Transverse colon (tissue), 4 donors: ENCODE data around the gene CEP104. TPM values are rescaled to one million over a fixed set of nuclear protein-coding genes. Genes with fewer than 3 reads are reported as not detected.

Experiments
- DNase-seq: peaks from one replicate; pipeline ENCODE4 v3.0.0-alpha.2; 2019
- H3K27ac ChIP-seq, 4 donors: fragments of 200-600 bp; sonication (generic); 2 replicates each; pipeline ENCODE4 v1.5.1; 2016 to 2018; ENCODE audit warnings: inconsistent platforms in 4 of 4
- H3K27me3 ChIP-seq: fragments of 200-600 bp; sonication (generic); 2 replicates; pipeline ENCODE4 v1.5.1; 2017; ENCODE audit warnings: inconsistent platforms
- H3K36me3 ChIP-seq, 4 donors: fragments of 200-600 bp; sonication (generic); 2 replicates each; pipeline ENCODE4 v1.5.1; 2017 to 2019; ENCODE audit warnings: inconsistent platforms in 4 of 4
- H3K4me1 ChIP-seq, 4 donors: fragments of 200-600 bp; sonication (generic); 2 replicates each; pipeline ENCODE4 v1.5.1; 2017 to 2020; ENCODE audit warnings: inconsistent platforms in 4 of 4
- H3K4me3 ChIP-seq, 4 donors: fragments of 200-600 bp; sonication (generic); 1 replicate in 1 of 4; 2 replicates in 3 of 4; pipeline versions ENCODE4 v1.5.1 to v1.6.1; 2017 to 2019; ENCODE audit warnings: inconsistent platforms in 4 of 4
- H3K9me3 ChIP-seq, 2 donors: fragments of 200-600 bp; sonication (generic); 2 replicates each; pipeline ENCODE4 v1.5.1; 2017 to 2019; ENCODE audit warnings: inconsistent platforms in 2 of 2
- CTCF ChIP-seq, 5 experiments: fragments of 200-600 bp in 3 of 5; fragments of 450-650 bp in 2 of 5; sonication (generic) in 3 of 5; IDR thresholded peaks; 1 replicate in 2 of 5; 2 replicates in 3 of 5; pipeline ENCODE4 v1.5.1; 2016 to 2017; ENCODE audit warnings: antibody characterized with exemption in 5 of 5, inconsistent platforms in 3 of 5, mild to moderate bottlenecking in 2 of 5, moderate library complexity in 1 of 5
- EP300 ChIP-seq: sonication (generic); formaldehyde crosslinking; IDR thresholded peaks from one replicate; pipeline ENCODE4 v1.6.1; 2017; ENCODE audit warnings: antibody characterized with exemption, low read depth
- POLR2A ChIP-seq: fragments of 450-650 bp; IDR thresholded peaks from one replicate; pipeline ENCODE4 v1.6.1; 2016; ENCODE audit warnings: antibody characterized with exemption, mild to moderate bottlenecking, moderate library complexity
- POLR2AphosphoS5 ChIP-seq, 3 donors: sonication (generic); formaldehyde crosslinking; IDR thresholded peaks; one replicate each; pipeline ENCODE4 v1.6.1; 2016; ENCODE audit warnings: antibody characterized with exemption in 3 of 3
- WGBS, 2 donors: methylation state at CpG; one replicate each; pipeline ENCODE4 v1.1.5; 2018; ENCODE audit warnings: low coverage in 1 of 2; 5-methylcytosine and 5-hydroxymethylcytosine counted together
- in situ Hi-C, 4 donors: fragments of 200-750 bp; cut with MboI; loops; one replicate each; pipeline versions ENCODE4 v1.15.0 to v1.15.1; 2017; ENCODE audit warnings: low sequenced_read_pairs in 3 of 4, low pct_ligation_motif_present in 1 of 4, low pct_unique_long_range_greater_than_20kb in 1 of 4
- intact Hi-C: fragments of 100-400 bp; cut with DNase I; formaldehyde crosslinking; loops from one replicate; pipeline ENCODE4 v1.15.1; 2023; ENCODE audit warnings: low total_unique reads
- total RNA-seq, 4 donors: library from RNA; depleted of rRNA; stranded (reverse); fragments of >200 nt; gene quantifications; one replicate each; pipeline ENCODE4 v1.1.0, GENCODE V29; 2016

CEP104 gene
- total RNA-seq, 4 donors from 2014 or later: 34.4 to 57.7 (median 43.5) TPM

GRCh38 chr1:3770047-3770765 is 86.8 kb downstream of the CEP104 start:
- H3K36me3 ChIP-seq: no peaks in the 10 kb centered on the region
- no peak overlapping the region for H3K27ac ChIP-seq
- H3K27me3 ChIP-seq: peaks cover 21% of the 10 kb centered on the region
- 92% methylated on average over 6 to 16 of the region's 16 CpGs for WGBS, 2 donors
- intact Hi-C loops (no loop called here), in situ Hi-C loops (no loop called here)
- peaks cover 2 to 22% (median 16%) of the 10 kb centered on the region in 4 donors for H3K4me1 ChIP-seq
- no peak for TF ChIP-seq EP300
- TF ChIP-seq POLR2A: no peak
- TF ChIP-seq CTCF (IDR thresholded peaks at IDR 0.05): no peak
- TF ChIP-seq POLR2AphosphoS5 (IDR thresholded peaks at IDR 0.05): no peak
- H3K9me3 ChIP-seq: no peaks in the 10 kb centered on the region
- no peak for DNase-seq
- H3K4me3 ChIP-seq: no peak overlapping the region

DNA sequence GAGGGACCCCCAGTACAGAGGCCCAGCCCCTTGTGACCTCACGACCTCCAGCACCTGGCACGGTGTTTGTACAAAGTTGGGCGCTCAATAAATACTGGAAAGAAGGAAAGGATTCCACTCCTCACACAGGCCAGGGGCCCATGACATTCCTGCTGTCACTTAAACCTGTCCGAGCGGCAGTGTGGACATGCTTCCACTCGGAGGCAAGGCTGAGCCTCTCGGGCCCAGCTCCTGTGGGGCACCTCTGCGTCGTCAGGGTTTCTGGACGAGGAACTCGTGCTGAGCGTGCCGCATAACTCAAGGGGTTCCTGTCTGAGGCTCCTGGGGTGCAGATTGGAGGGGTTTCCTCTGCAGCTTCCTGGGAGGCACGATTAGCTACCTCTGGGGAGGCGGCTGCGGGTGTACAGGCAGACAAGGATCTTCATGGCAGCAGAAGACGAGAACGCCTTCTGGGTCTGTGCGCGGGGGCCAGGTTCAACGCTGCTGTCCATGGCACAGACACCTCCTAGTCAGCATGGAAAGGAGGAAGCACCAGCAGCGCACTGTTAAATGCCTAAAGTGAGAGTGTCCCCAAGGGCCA is 88.1 kb downstream of the CEP104 start:
- 88% methylated on average over 22 of the region's 22 CpGs; no CpG with 5 or more reads in 1 of the 2 donors for WGBS, 2 donors
- Histone ChIP-seq H3K27me3 (peaks cover 22% of the 10 kb centered on the region), H3K27ac (no peak overlapping the region), H3K9me3 (no peaks in the 10 kb centered on the region), H3K36me3 (no peaks in the 10 kb centered on the region), H3K4me1 (peaks cover 0 to 21% (median 14%) of the 10 kb centered on the region in 4 donors), H3K4me3 (no peak overlapping the region)
- DNase-seq: no peak
- in situ Hi-C loops: no loop called here
- intact Hi-C loops: no loop called here
- TF ChIP-seq EP300: no peak
- TF ChIP-seq CTCF (IDR thresholded peaks at IDR 0.05): no peak
- no peak for TF ChIP-seq POLR2AphosphoS5 (IDR thresholded peaks at IDR 0.05)
- TF ChIP-seq POLR2A: no peak

- intact Hi-C loops: no loop called here
- Histone ChIP-seq H3K9me3 (no peaks in the 10 kb centered on the region), H3K27ac (no peak overlapping the region), H3K4me1 (peaks cover 0 to 11% (median 10%) of the 10 kb centered on the region in 4 donors), H3K4me3 (no peak overlapping the region), H3K27me3 (peaks cover 36% of the 10 kb centered on the region), H3K36me3 (no peaks in the 10 kb centered on the region)
- TF ChIP-seq POLR2A (no peak), CTCF (IDR thresholded peaks at IDR 0.05) (no peak), POLR2AphosphoS5 (IDR thresholded peaks at IDR 0.05) (no peak), EP300 (no peak)
- 95% methylated on average over 12 of the region's 17 CpGs; no CpG with 5 or more reads in 1 of the 2 donors for WGBS, 2 donors
- in situ Hi-C loops: no loop called here
- DNase-seq: no peak
Measured at GRCh38 chr1:3767328-3767925, 89.6 kb downstream of the CEP104 start.

DNA sequence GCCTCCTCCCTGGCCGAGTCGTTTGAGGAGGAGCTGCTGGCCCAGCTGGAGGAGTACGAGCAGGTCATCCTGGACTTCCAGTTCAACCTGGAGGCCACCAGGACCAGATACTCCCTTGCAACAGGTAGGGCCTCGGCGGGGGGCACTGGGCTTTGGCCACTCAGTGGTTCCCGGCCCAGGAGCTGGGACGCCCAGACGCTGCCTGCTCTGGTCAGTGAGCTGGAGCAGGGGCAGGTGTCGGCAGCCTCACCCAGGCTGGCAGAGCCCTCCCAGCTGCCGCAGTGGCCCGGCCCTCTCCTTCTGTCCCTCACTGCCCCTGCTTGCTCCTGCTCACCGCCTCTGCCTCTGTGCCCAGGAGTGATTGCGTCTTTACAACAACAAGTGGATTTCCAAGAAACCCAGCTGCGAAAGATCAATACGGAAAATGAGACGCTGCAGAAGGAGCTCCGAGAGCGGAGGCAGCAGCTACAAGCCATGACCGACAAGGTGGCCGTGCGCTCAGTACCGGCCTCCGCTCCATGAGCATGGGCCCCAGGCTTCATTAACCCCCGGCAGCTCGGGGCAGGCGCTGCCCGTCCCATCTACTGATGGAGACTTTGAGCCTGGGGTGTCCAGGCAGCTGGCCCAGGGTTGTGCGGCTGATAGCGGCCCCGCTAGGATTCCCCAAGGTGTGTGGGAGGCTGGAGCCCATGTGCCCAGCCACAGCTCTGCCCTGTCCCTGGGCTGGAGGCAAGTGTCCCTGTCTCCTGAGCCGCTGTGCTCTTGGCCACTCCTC is 93.5 kb downstream of the CEP104 start:
- H3K27me3 ChIP-seq: peaks cover 42% of the 10 kb centered on the region
- in situ Hi-C loops (no loop called here), intact Hi-C loops (no loop called here)
- H3K36me3 ChIP-seq: no peaks in the 10 kb centered on the region
- no peak for DNase-seq
- H3K4me3 ChIP-seq: no peak overlapping the region
- H3K9me3 ChIP-seq: no peaks in the 10 kb centered on the region
- no peak overlapping the region for H3K27ac ChIP-seq
- H3K4me1 ChIP-seq: no peaks in the 10 kb centered on the region
- WGBS, 2 donors: 83% methylated on average over 30 of the region's 31 CpGs; no CpG with 5 or more reads in 1 of the 2 donors
- TF ChIP-seq POLR2AphosphoS5 (IDR thresholded peaks at IDR 0.05): no peak
- TF ChIP-seq CTCF (IDR thresholded peaks at IDR 0.05): no peak
- no peak for TF ChIP-seq EP300
- TF ChIP-seq POLR2A: no peak
